Activated CD8-positive, alpha-beta T cell treated with anti-CD3 and anti-CD28 coated beads for 36 hours (primary cell): Measurements from ENCODE around the gene CDC73. TPM values are rescaled to one million over a fixed set of nuclear protein-coding genes. Genes with fewer than 3 reads are reported as not detected.
"Not testable (repeated sequence)": the region's sequence is repeated elsewhere in the genome, so short reads cannot be mapped to it uniquely, and the experiment has no call there.

Experiments
- ATAC-seq: fragments of 200-7000 bp; cut with Tn5 transposase; one replicate; pipeline ENCODE4 v1.10.0; 2021; ENCODE audit warnings: mild to moderate bottlenecking, moderate library complexity
- CTCF ChIA-PET: fragments of 350-600 bp; sonication (Branson Sonifier 250); formaldehyde crosslinking; loops from one replicate; lab custom pipeline; 2021; ENCODE audit warnings: antibody characterized with exemption; lab: Charles Lee
- POLR2A ChIA-PET: fragments of 350-600 bp; sonication (Branson Sonifier 250); formaldehyde crosslinking; loops from one replicate; lab custom pipeline; 2021; ENCODE audit warnings: antibody characterized with exemption; lab: Charles Lee
- DNase-seq: peaks from one replicate; pipeline ENCODE4 v3.0.0-alpha.2; 2020
- H3K27ac Mint-ChIP-seq: one replicate; pipeline ENCODE4 v1.8.0; 2021; ENCODE audit warnings: mild to moderate bottlenecking, mixed read lengths
- H3K27me3 Mint-ChIP-seq: one replicate; pipeline ENCODE4 v1.8.0; 2021; ENCODE audit warnings: mixed read lengths
- H3K36me3 Mint-ChIP-seq: one replicate; pipeline ENCODE4 v1.8.0; 2021; ENCODE audit warnings: low read depth, mixed read lengths
- H3K4me1 Mint-ChIP-seq: one replicate; pipeline ENCODE4 v1.8.0; 2021; ENCODE audit warnings: low read depth, mixed read lengths
- H3K4me3 Mint-ChIP-seq: one replicate; pipeline ENCODE4 v1.8.0; 2021; ENCODE audit warnings: mild to moderate bottlenecking, moderate library complexity, mixed read lengths
- H3K9me3 Mint-ChIP-seq: one replicate; pipeline ENCODE4 v1.8.0; 2021; ENCODE audit warnings: mixed read lengths
- CTCF ChIP-seq: fragments of 200-600 bp; IDR thresholded peaks from one replicate; pipeline ENCODE4 v1.8.0; 2022; ENCODE audit warnings: antibody characterized with exemption, mild to moderate bottlenecking
- intact Hi-C: fragments of 100-400 bp; cut with micrococcal nuclease; formaldehyde crosslinking; loops from one replicate; pipeline ENCODE4 v1.10.0; 2022
- total RNA-seq, 2 experiments: library from RNA; stranded (reverse); gene quantifications; one replicate each; pipeline ENCODE4 v1.2.3, GENCODE V29; 2021

CDC73 gene
- total RNA-seq, 2 experiments from 2014 or later, result 45.1 to 50.2 TPM

- ATAC-seq, result no peak
- no peaks in the 10 kb centered on the region for H3K27me3 Mint-ChIP-seq
- no peak overlapping the region for H3K4me3 Mint-ChIP-seq
- no peak for TF ChIP-seq CTCF
- POLR2A ChIA-PET, result no interaction called here
- H3K4me1 Mint-ChIP-seq, result no peaks in the 10 kb centered on the region
- CTCF ChIA-PET, result interaction anchor here (1.2 kb wide), 1 partner anchor 10 kb away, joined by 5 read pairs; no protein-coding TSS in a partner anchor
- no peak overlapping the region for H3K27ac Mint-ChIP-seq
- intact Hi-C loops, result no loop called here
- H3K9me3 Mint-ChIP-seq, result no peaks in the 10 kb centered on the region
- no peaks in the 10 kb centered on the region for H3K36me3 Mint-ChIP-seq
- no peak for DNase-seq
Measured at GRCh38 chr1:193111641-193112090, 10.2 kb upstream of the CDC73 start.

GRCh38 chr1:193113258-193113991 lies 8.4 kb upstream of the CDC73 start:
- Mint-ChIP-seq H3K27me3 (no peaks in the 10 kb centered on the region), H3K9me3 (no peaks in the 10 kb centered on the region), H3K4me1 (no peaks in the 10 kb centered on the region), H3K36me3 (no peaks in the 10 kb centered on the region), H3K4me3 (no peak overlapping the region), H3K27ac (no peak overlapping the region)
- DNase-seq (no peak), ATAC-seq (no peak)
- ChIA-PET POLR2A (no interaction called here), CTCF (interaction anchor here (0.8 to 1.6 kb wide), 3 partner anchors 8 to 9 kb away, joined by 3 to 5 read pairs (median 3); partner anchors contain the start of gene CDC73)
- intact Hi-C loops, result no loop called here
- no peak for TF ChIP-seq CTCF

- intact Hi-C loops, result no loop called here
- CTCF ChIA-PET, result interaction anchor here (1.3 to 1.6 kb wide), 2 partner anchors 9 to 10 kb away, joined by 3 to 5 read pairs; no protein-coding TSS in a partner anchor
- no peaks in the 10 kb centered on the region for H3K9me3 Mint-ChIP-seq
- H3K27ac Mint-ChIP-seq, result no peak overlapping the region
- POLR2A ChIA-PET, result no interaction called here
- no peaks in the 10 kb centered on the region for H3K27me3 Mint-ChIP-seq
- ATAC-seq, result no peak
- no peak overlapping the region for H3K4me3 Mint-ChIP-seq
- H3K4me1 Mint-ChIP-seq, result no peaks in the 10 kb centered on the region
- H3K36me3 Mint-ChIP-seq, result no peaks in the 10 kb centered on the region
- TF ChIP-seq CTCF, result no peak
- no peak for DNase-seq
Measured at GRCh38 chr1:193113992-193114332, 7.9 kb upstream of the CDC73 start.

GRCh38 chr1:193114485-193115095 lies 7.2 kb upstream of the CDC73 start:
- no peaks in the 10 kb centered on the region for H3K27me3 Mint-ChIP-seq
- ChIA-PET CTCF (interaction anchor here (1.6 kb wide), 1 partner anchor 8 kb away, joined by 3 read pairs; no protein-coding TSS in a partner anchor), POLR2A (no interaction called here)
- intact Hi-C loops, result no loop called here
- H3K9me3 Mint-ChIP-seq, result no peaks in the 10 kb centered on the region
- no peak overlapping the region for H3K4me3 Mint-ChIP-seq
- no peaks in the 10 kb centered on the region for H3K4me1 Mint-ChIP-seq
- H3K27ac Mint-ChIP-seq, result no peak overlapping the region
- no peaks in the 10 kb centered on the region for H3K36me3 Mint-ChIP-seq
- ATAC-seq (no peak), DNase-seq (no peak)
- no peak for TF ChIP-seq CTCF

GRCh38 chr1:193115629-193116227 lies 6.1 kb upstream of the CDC73 start:
- Mint-ChIP-seq H3K9me3 (no peaks in the 10 kb centered on the region), H3K36me3 (no peaks in the 10 kb centered on the region), H3K27ac (no peak overlapping the region), H3K4me1 (no peaks in the 10 kb centered on the region), H3K27me3 (no peaks in the 10 kb centered on the region), H3K4me3 (no peak overlapping the region)
- intact Hi-C loops, result no loop called here
- ChIA-PET POLR2A (no interaction called here), CTCF (no interaction called here)
- no peak for TF ChIP-seq CTCF
- DNase-seq (no peak), ATAC-seq (no peak)

- ATAC-seq, H3K4me1 Mint-ChIP-seq, intact Hi-C loops, H3K27ac Mint-ChIP-seq, H3K4me3 Mint-ChIP-seq, H3K36me3 Mint-ChIP-seq, H3K27me3 Mint-ChIP-seq, H3K9me3 Mint-ChIP-seq, DNase-seq: not testable (repeated sequence)
- CTCF ChIA-PET, result interaction anchor here (0.6 to 1.0 kb wide), 2 partner anchors 9 to 24 kb away, joined by 3 read pairs; no protein-coding TSS in a partner anchor
- POLR2A ChIA-PET, result interaction anchor here (0.6 to 0.9 kb wide), 2 partner anchors 13 to 107 kb away, joined by 4 to 5 read pairs; no protein-coding TSS in a partner anchor
Measured at GRCh38 chr1:193117167-193117566, 4.7 kb upstream of the CDC73 start.
